RWPE2 (cell line): Measurements from ENCODE around the gene SMPD3.

ENCODE experiments used
- ATAC-seq: fragments of 200-7000 bp; cut with Tn5 transposase; 3 replicates; pipeline ENCODE4 v1.9.1; 2021; ENCODE audit warnings: low read depth
- DNase-seq: peaks from one replicate; pipeline ENCODE4 v3.0.0-alpha.2; 2020; ENCODE audit warnings: low spot score
- H3K27ac ChIP-seq: fragments of 450-650 bp; 2 replicates; pipeline ENCODE4 v1.5.1; 2017; ENCODE audit warnings: mild to moderate bottlenecking; ENCODE audit not compliant: poor library complexity, severe bottlenecking
- H3K27me3 ChIP-seq: fragments of 250-450 bp; sonication (Bioruptor Pico); 2 replicates; pipeline ENCODE4 v1.5.1; 2021; ENCODE audit warnings: mild to moderate bottlenecking, moderate library complexity; ENCODE audit not compliant: insufficient read depth, poor library complexity, severe bottlenecking
- H3K36me3 ChIP-seq: fragments of 250-450 bp; sonication (Bioruptor Pico); 2 replicates; pipeline ENCODE4 v1.5.1; 2020; ENCODE audit warnings: low read depth, mild to moderate bottlenecking, moderate library complexity
- H3K4me1 ChIP-seq: fragments of 250-450 bp; sonication (Bioruptor Pico); 2 replicates; pipeline ENCODE4 v1.5.1; 2021; ENCODE audit warnings: mild to moderate bottlenecking, moderate library complexity; ENCODE audit not compliant: insufficient read depth, poor library complexity, severe bottlenecking
- H3K4me3 ChIP-seq: fragments of 250-450 bp; sonication (Bioruptor Pico); 2 replicates; pipeline ENCODE4 v1.5.1; 2021; ENCODE audit warnings: mild to moderate bottlenecking, moderate library complexity; ENCODE audit not compliant: severe bottlenecking
- H3K9me3 ChIP-seq: fragments of 250-450 bp; sonication (Bioruptor Pico); 2 replicates; pipeline ENCODE4 v1.5.1; 2021; ENCODE audit warnings: mild to moderate bottlenecking, moderate library complexity; ENCODE audit not compliant: severe bottlenecking
- CTCF ChIP-seq: fragments of 450-650 bp; IDR thresholded peaks from one replicate; pipeline ENCODE4 v1.5.1; 2017; ENCODE audit warnings: mild to moderate bottlenecking, moderate library complexity; ENCODE audit not compliant: poor library complexity, severe bottlenecking

Gene SMPD3

GRCh38 chr16:68466174-68466573, 17.9 kb upstream of the SMPD3 start:
- Histone ChIP-seq H3K9me3 (no peaks in the 10 kb centered on the region), H3K27me3 (peaks cover 4% of the 10 kb centered on the region), H3K4me1 (no peaks in the 10 kb centered on the region), H3K27ac (no peak overlapping the region), H3K4me3 (no peak overlapping the region), H3K36me3 (no peaks in the 10 kb centered on the region)
- no peak for TF ChIP-seq CTCF
- ATAC-seq = no peak
- DNase-seq = no peak

DNA sequence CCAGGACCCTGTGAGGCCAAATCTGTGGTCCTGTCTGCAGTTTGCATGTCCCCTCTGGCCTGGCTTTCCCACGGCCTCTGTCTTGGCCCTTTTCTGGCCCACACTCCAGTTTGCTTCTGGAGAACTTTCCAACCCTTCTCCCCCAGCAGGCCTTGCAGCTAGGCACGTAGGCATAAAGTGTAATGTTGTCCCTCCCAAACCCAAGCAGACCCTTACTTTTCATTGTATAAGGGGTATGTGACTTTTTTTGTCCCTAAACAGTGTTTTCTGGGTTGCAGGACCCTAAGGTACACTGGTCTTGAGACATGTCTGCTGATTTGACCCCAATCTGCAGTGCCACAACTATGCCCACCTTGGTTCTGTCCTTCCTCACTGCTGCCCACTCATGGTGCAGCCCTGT, 15.6 kb upstream of the SMPD3 start:
- Histone ChIP-seq H3K4me1 (no peaks in the 10 kb centered on the region), H3K36me3 (no peaks in the 10 kb centered on the region), H3K9me3 (no peaks in the 10 kb centered on the region), H3K4me3 (no peak overlapping the region), H3K27me3 (peaks cover 5% of the 10 kb centered on the region), H3K27ac (no peak overlapping the region)
- DNase-seq = no peak
- no peak for ATAC-seq
- TF ChIP-seq CTCF = no peak

DNA sequence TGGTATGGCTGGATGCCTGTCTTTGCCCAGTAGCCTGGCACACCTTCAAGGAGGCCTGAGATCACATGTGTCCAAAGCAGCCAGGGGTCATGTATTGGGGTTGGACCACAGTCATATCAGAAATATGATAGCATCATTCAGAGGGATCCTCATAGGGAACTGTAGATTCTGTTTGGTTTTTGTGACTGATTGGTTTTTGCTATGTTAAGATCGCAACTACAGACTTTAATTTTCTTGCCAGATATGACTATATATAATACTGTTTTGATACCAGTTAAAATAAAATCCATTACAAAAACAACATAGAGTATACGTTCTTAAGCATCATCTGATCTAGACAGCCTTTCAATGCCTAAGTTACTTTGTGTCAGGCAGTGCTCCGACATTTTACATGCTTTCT, 11.8 kb upstream of the SMPD3 start:
- no peak for DNase-seq

GRCh38 chr16:68459457-68459856, 11.1 kb upstream of the SMPD3 start:
- no peaks in the 10 kb centered on the region for H3K9me3 ChIP-seq
- DNase-seq (no peak), ATAC-seq (no peak)
- H3K27ac ChIP-seq = no peak overlapping the region
- no peak overlapping the region for H3K4me3 ChIP-seq
- H3K36me3 ChIP-seq = no peaks in the 10 kb centered on the region
- no peaks in the 10 kb centered on the region for H3K4me1 ChIP-seq
- TF ChIP-seq CTCF = no peak
- H3K27me3 ChIP-seq = peaks cover 5% of the 10 kb centered on the region

More for the DNA sequence above, 11.8 kb upstream of the SMPD3 start:
- Histone ChIP-seq H3K4me1 (no peaks in the 10 kb centered on the region), H3K4me3 (no peak overlapping the region), H3K36me3 (no peaks in the 10 kb centered on the region), H3K27me3 (peaks cover 5% of the 10 kb centered on the region), H3K9me3 (no peaks in the 10 kb centered on the region), H3K27ac (no peak overlapping the region)
- ATAC-seq = no peak
- no peak for TF ChIP-seq CTCF

DNA sequence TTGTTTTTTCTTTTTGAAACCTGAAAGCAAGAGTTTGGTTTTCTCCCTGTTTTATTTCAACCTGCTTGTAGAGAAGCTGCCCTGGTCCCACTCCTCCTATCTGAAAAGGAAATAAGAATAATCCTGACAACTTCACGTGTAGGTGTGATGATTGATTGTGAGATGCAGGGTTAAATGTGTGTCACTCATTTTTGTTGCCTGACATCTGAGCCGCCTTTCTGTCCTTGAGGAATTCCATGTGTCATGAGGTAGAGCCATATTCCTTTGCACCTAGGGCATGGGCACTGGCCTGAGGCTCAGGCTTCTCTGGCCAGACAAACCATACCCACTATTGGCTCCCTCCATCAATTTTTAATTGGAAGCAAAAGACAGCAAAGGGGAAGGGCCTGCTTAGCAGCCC, 10.2 kb upstream of the SMPD3 start:
- TF ChIP-seq CTCF = no peak
- no peaks in the 10 kb centered on the region for H3K36me3 ChIP-seq

More for the DNA sequence above, 10.2 kb upstream of the SMPD3 start:
- no peak for DNase-seq
- H3K27me3 ChIP-seq = peaks cover 5% of the 10 kb centered on the region
- no peaks in the 10 kb centered on the region for H3K4me1 ChIP-seq
- no peak overlapping the region for H3K27ac ChIP-seq
- ATAC-seq = no peak
- no peaks in the 10 kb centered on the region for H3K9me3 ChIP-seq
- no peak overlapping the region for H3K4me3 ChIP-seq
